DMS153 treated with DMSO at 0.1 percent for 48 hours (cell line): Measurements from ENCODE around the gene SACM1L.

Source experiments
- DNase-seq: peaks from one replicate; lab custom pipeline; 2025; ENCODE audit not compliant: unreplicated experiment; lab: John Stamatoyannopoulos, UW

The SACM1L gene

GRCh38 chr3:45762647-45763302 is 73.6 kb downstream of the SACM1L start:
- DNase-seq = no peak

GRCh38 chr3:45763303-45763675 is 74.1 kb downstream of the SACM1L start:
- no peak for DNase-seq

DNA sequence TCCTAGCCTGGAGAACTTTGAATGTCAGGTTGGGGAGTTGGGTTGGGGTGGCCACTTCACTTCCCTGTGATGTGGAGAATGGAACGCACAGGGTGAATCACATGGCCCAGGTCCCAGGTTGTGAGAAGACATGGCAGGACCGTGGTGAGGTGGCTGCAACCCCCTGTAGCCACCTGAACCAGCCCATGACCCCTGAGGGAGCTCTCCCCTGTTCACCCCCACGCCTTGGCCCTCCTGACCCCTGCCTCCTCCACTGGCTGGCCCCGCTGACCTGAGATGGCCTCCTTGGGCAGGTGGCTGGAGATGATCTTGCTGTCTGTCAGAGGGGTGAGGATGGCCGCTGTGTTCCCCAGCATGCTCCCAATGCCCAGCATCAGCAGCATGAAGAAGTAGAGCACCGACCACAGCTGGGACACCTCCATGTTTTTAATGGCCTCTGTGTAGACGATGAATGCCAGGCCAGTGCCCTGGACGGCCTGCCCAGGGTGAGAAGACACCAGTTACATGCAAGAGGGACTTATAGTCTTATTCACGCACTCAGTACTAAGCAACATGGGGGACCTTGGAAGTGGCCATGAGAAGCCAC is 76.2 kb downstream of the SACM1L start:
- no peak for DNase-seq

DNA sequence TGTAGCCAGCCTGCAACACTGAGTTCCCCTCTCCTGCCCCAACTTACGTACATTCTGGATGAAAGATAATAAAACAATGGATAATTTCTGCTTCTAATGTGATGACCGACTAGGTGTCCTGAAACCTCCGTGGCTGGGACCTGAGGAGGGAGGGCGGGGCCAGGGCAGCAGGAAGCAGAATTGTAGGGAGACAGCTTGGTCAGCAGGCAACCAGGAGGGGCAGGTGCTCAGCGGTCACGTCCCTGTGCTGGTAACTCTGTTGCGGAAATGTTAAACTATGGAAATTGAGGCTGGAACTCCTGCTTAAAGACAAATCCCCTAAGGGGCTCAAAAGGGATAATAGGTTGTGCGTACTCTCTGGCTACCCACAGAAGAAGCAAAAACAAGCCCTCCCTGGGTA is 76.8 kb downstream of the SACM1L start:
- DNase-seq = no peak

- DNase-seq = no peak
These were observed 82.1 kb downstream of the SACM1L start for GRCh38 chr3:45771166-45771775.

- DNase-seq = no peak
These were observed 82.6 kb downstream of the SACM1L start for GRCh38 chr3:45771831-45772230.

GRCh38 chr3:45772341-45773035 is 83.3 kb downstream of the SACM1L start:
- no peak for DNase-seq

GRCh38 chr3:45773072-45773471 is 83.9 kb downstream of the SACM1L start:
- DNase-seq = no peak

GRCh38 chr3:45773714-45774449 is 84.7 kb downstream of the SACM1L start:
- DNase-seq = no peak

DNA sequence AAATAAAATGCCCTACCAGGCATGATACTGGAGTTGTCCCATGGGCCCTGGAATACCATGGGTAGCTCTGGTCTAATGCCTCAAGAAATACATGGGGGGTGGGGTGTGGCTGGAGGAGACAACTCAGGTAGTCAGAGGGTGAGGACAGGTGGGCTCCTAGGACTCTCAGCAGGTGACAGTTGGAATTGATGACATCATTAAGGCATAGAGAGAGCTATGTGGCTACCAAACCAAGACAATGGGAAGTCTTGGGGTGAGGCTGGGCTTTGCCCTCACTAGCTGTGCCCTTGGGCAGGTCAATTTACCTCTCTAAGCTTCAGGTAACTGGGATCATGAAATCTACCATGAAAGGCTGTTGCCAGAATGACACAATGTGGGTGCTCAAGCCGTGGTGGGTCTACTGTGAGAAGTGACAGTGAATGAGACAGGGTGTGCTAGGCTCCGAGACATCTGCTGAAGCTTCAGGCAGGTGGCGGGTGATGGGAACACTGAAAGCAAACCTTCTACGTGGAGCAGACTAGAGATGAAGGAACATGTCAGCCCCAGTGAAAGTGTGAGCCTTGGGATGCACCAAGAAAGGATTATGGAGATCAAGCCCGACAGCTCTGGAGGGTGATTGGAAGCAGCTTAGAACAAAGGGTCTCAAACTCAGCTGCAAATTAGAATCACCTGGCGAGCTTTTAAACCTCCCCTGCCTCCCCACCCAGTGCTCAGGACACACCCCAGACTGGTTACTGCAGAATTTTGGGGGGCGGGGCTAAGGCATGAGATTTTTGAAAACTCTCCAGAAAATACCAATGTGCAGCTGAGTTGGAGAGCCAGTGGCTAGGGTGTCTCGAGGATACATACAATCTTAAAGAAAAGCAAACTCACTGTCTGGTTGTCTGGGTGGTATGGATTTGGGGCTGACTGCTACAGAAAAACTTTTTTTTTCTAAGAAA is 85.7 kb downstream of the SACM1L start:
- DNase-seq = no peak

DNA sequence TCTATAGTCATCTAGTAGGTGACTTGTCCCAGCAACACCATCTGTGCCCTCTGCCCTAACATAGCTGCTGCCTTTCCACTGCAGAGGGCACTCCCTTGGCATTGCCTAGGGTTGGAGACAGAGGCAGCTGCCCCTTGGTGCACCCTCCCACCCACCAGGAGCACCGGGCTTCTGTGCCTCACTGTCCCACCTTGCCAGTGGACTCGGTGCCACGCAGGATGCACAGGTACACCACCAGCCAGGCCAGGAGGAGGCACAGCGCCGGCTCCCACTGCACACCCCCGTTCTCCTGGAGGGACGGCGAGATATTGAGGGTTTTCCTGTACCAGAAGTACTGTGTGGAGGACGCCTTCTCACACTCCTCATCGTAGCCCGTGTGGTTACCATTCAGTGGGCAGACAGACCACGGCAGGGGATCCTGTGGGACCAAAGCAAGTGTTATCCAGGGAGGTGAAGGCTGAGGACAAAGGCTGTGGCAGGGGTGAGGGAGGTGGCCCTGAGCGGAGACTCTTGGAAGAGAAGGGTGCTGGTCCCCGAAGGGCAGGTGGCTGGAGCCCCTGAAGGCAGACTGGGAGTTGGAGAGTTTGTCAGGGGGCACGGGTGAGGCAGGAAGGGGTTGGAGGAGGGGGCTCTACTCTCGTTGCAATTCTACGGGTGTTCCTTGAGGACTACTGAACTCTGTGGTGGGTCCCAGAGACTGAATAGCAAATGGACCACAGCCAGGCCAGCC is 86.5 kb downstream of the SACM1L start:
- no peak for DNase-seq

DNA sequence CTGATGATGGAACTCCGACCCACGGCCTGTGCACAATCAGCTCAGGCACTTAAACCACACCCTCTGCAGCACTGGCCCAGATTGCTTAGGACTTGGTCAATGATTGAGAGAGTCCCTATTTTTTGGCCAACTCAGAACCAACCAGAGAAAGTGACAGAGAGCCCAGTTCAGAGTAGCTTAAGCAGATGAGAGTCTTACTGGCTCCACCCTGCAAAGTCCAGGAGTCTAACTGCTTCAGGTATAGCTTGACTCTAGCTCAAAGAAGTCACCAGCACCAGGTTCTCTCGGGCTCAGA is 87.1 kb downstream of the SACM1L start:
- no peak for DNase-seq

DNA sequence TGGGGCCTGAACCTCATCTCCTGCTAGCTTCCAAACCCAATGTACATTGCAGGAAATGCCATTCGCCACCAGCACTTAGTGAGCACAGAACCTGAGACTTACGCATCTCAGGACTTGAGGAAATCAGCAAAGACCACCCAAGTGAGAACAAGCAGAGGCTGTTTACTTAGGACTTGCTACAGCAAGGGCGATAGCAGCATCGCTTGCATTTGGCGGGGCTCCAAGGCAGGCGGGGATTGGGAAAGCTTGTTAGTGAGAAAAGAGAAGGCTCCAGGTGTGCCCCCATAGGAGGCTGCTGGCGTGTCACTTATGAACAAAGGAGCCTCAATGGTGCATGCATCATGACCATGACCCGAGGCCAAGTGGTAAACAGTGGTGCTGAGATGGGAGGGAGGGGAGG is 87.4 kb downstream of the SACM1L start:
- no peak for DNase-seq

GRCh38 chr3:45777111-45777745 is 88.0 kb downstream of the SACM1L start:
- DNase-seq = no peak

DNA sequence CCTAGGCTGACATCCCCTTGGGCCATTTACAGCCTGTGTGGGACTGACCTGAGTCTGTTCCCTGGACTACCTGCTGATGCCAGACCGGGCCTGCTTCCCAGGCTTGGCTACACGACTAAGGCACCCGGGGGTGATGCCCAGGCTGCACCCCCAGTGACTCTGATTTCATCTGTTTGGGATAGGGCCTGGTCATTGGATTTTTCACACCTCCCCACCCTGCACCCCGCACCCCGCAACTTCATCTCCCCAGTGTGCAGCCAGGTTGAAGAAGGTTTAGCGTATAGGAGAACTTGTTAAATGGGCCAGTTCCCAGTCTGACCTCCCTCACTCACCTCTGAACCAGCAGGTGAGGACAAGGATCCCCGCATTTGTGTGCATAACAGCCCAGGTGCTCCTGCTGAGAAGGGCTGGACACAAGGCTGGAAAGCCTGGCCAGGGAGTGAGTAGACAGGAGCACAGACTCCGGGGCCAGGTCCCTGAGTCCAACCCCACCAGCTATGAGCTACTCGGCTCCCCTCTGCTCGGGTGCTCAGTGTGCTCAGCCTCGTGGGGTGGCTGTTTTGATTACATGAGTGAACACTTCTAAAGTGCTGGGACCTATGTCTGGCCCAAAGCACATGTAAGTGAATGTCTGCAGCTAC is 88.7 kb downstream of the SACM1L start:
- DNase-seq = no peak

DNA sequence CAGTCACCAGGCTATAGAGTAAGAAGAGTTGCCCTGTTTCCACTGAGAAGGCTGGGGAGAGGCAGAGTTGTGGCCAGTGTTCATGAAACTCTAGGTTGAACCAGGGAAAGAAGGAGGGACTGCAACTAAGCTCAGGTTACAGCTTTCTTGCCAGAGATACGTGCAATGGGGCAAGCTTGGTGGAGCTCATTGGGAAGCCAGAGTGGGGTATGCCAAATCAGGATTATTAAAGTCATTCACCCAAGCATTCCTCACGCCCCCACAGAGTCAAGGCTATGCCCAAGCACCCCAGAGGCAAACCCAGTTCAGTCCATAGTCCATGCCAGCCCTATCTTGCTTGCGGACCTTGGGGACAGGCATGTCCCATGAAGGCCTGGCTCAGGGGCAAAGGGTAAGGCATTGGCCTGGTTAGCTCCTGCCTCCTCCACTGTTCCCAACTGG is 89.6 kb downstream of the SACM1L start:
- no peak for DNase-seq

DNA sequence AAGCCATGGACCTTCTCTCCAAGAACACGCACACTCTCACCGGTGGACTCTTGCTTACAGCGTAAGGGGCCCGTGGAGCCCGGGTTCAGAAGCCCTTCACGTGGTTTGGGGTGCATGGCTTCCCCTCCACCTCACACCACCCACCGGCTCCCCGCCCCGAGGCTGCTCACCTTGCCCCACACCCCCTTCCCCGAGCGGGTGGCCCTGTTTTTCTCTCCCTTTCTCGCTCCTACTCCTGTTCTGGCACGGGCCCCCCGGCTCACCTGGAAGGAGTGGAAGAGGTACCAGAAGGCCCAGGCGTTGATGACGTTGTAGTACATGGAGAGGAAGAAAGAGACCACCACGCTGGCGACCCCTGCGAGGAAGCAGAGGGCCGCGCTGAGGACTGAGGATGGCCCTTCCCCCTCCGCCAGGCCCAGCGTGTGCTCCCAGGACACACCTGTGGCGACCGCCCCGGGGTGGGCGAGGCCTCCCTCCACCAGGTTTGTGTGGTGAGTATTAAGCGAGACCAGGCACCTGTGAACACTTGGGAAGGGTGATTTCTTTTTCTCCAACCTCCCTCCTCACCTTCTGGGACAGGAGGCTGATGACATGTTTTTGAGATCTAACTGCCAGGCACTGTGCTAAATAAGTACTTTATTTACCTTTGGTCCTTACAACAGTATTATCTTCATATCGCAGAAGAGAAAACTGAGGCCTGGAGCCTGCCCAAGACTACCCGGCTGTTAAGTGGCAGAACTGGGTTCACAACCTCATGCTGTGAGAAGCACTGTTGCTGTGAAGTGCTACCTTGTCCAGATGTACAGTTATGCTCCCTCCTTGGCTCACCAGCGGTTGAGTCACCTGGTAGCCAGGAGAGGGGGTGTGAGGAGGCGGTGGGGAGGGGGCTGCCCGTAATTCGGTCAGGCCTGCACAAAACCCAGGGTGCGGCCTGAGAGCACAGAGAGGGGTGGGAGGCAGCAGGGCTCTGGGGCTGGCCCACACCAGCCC is 90.8 kb downstream of the SACM1L start:
- no peak for DNase-seq

- DNase-seq = no peak
These were observed 92.1 kb downstream of the SACM1L start for GRCh38 chr3:45781271-45781670.
